ENCODE measurements around the gene PDZRN4. TPM values are rescaled to one million over a fixed set of nuclear protein-coding genes. Genes with fewer than 3 reads are reported as not detected.

PDZRN4 gene
- total and polyA plus RNA-seq, 2 donors (not counting 3 experiments of a cell fraction or from before 2014, with no cell fraction given) = not detected

DNA sequence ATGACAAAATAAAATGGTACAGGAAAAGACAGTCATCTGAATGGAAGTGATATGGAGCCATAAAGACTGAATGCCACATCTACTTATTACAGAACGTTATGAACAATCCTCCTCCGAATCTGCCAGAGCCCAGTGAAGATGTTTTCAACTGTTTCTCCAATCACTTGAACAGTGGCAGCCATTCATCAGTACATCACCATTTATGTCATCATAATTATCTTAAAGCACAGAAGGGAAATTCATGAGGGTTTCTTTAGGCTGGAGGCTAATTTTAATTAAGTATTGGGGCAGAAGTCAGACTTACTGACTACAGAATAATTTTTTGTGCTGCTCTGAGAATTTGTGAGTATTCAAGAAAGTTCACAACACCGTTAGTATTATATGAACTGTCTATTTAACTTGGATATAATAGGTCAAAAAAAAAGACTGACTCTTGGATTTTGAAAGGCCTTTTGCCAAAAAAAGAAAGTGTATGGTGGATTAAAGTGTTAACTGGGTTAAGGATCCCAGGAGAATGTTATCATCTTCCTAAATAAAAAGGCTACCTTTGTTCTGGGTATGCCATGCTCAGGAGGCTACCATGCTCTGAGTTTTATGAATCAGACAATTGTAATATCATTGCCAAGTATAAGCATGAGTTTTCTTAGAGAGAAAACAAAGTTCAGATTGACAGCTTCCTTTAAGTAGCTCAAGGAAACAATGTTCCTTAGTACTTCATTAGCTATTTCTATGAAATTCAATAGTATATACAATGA, 40.1 kb downstream of the PDZRN4 start:
- FAIRE-seq (no peak), DNase-seq (ENCODE audit: low read depth, low spot score) (no peak)
- Histone ChIP-seq H3K9me3 (replicated peaks; ENCODE audit: control insufficient read depth, insufficient read depth, low read length) (no peaks in the 10 kb centered on the region), H3K27ac (ENCODE audit: insufficient read depth, low read depth, low read length) (no peak overlapping the region), H3K4me1 (ENCODE audit: control insufficient read depth, extremely low read depth, insufficient read depth, low read length) (no peaks in the 10 kb centered on the region), H3K36me3 (ENCODE audit: control insufficient read depth in 2 of 2, extremely low read depth in 1 of 2, insufficient read depth in 2 of 2, low read length in 2 of 2) (no peaks in the 10 kb centered on the region), H3K4me3 (replicated peaks in 1 of 3; ENCODE audit: insufficient read depth in 1 of 3, low read depth in 1 of 3, low read length in 3 of 3) (no peak overlapping the region), H3K27me3 (ENCODE audit: control insufficient read depth in 2 of 2, insufficient read depth in 2 of 2, low read length in 2 of 2) (no peaks in the 10 kb centered on the region), H3K79me2 (ENCODE audit: control insufficient read depth, insufficient read depth, low read length) (no peaks in the 10 kb centered on the region), H3K9ac (replicated peaks; ENCODE audit: extremely low read depth, insufficient read depth, low read length) (no peak overlapping the region), H4K20me1 (replicated peaks; ENCODE audit: control insufficient read depth, extremely low read depth, insufficient read depth, low read length) (no peaks in the 10 kb centered on the region), H2AFZ (ENCODE audit: low read depth, low read length) (no peak overlapping the region), H3K4me2 (ENCODE audit: insufficient read depth, low read length) (no peak overlapping the region), H3K9me1 (replicated peaks; ENCODE audit: control insufficient read depth, extremely low read depth, insufficient read depth, low read length) (no peaks in the 10 kb centered on the region)
- intact Hi-C loops (cut with micrococcal nuclease) (no loop called here), dilution Hi-C loops (cut with MboI; ENCODE audit: extremely low pct_ligation_motif_present, low sequenced_read_pairs) (no loop called here)
- ChIA-PET POLR2A (no interaction called here), CTCF (no interaction called here)
- BruUV-seq (replicated peaks) = no TSS peak
- TF ChIP-seq POLR2A (IDR thresholded peaks at IDR 0.05; ENCODE audit: low read depth, low read length) = no peak
- TF ChIP-seq GATA2 (IDR thresholded peaks at IDR 0.05; ENCODE audit: insufficient read depth, insufficient read length, low read depth, low read length) = no peak
- no peak for TF ChIP-seq POLR2AphosphoS5 (IDR thresholded peaks at IDR 0.05; ENCODE audit: insufficient read depth, low read depth, low read length)

DNA sequence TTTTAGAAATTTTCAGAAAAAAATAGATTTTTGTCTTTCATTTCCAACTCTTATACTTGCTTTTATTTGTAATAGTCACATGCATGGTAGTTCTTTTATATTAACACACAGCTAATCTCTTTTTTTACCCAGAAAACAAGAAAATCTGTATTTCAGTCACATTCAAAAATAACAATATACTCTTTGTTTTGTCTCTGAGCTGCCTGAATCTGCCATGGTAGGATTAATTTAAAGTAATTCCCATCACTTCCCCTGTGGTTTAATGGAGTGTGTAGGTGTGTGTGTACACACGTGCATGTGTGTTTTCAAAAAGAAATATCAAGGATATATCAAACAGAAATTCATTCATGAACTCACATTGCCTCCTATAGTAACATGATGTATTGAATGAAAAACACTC, 42.6 kb downstream of the PDZRN4 start:
- POLR2A ChIA-PET = no interaction called here
- dilution Hi-C loops (cut with MboI; ENCODE audit: extremely low pct_ligation_motif_present, low sequenced_read_pairs) = no loop called here
- TF ChIP-seq EZH2 (IDR thresholded peaks at IDR 0.05; ENCODE audit: borderline replicate concordance, low read depth, low read length, severe bottlenecking) (no peak), GATA2 (IDR thresholded peaks at IDR 0.05; ENCODE audit: insufficient read depth, insufficient read length, low read depth, low read length) (no peak), MYC (IDR thresholded peaks at IDR 0.05; ENCODE audit: low read depth, low read length) (no peak), POLR2A (IDR thresholded peaks at IDR 0.05; ENCODE audit: low read depth, low read length) (no peak), POLR2AphosphoS5 (IDR thresholded peaks at IDR 0.05; ENCODE audit: insufficient read depth, low read depth, low read length) (no peak), FOS (IDR thresholded peaks at IDR 0.05; ENCODE audit: borderline replicate concordance, insufficient read depth, low read length) (no peak), JUN (IDR thresholded peaks at IDR 0.05; ENCODE audit: borderline replicate concordance, insufficient read depth, insufficient read length, low read depth) (no peak)
- TF ChIP-seq, protein P1, sequence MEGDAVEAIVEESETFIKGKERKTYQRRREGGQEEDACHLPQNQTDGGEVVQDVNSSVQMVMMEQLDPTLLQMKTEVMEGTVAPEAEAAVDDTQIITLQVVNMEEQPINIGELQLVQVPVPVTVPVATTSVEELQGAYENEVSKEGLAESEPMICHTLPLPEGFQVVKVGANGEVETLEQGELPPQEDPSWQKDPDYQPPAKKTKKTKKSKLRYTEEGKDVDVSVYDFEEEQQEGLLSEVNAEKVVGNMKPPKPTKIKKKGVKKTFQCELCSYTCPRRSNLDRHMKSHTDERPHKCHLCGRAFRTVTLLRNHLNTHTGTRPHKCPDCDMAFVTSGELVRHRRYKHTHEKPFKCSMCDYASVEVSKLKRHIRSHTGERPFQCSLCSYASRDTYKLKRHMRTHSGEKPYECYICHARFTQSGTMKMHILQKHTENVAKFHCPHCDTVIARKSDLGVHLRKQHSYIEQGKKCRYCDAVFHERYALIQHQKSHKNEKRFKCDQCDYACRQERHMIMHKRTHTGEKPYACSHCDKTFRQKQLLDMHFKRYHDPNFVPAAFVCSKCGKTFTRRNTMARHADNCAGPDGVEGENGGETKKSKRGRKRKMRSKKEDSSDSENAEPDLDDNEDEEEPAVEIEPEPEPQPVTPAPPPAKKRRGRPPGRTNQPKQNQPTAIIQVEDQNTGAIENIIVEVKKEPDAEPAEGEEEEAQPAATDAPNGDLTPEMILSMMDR (IDR thresholded peaks at IDR 0.05; ENCODE audit: extremely low read depth in 1 of 2, insufficient read depth in 1 of 2, low read depth in 1 of 2, low read length in 2 of 2) = no peak
- TF ChIP-seq, protein P2, sequence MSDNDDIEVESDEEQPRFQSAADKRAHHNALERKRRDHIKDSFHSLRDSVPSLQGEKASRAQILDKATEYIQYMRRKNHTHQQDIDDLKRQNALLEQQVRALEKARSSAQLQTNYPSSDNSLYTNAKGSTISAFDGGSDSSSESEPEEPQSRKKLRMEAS (IDR thresholded peaks at IDR 0.05; ENCODE audit: insufficient read depth, insufficient read length) = no peak
- H3K4me3 ChIP-seq (replicated peaks in 1 of 3; ENCODE audit: insufficient read depth in 1 of 3, low read depth in 1 of 3, low read length in 3 of 3) = no peak overlapping the region
- H3K9ac ChIP-seq (replicated peaks; ENCODE audit: extremely low read depth, insufficient read depth, low read length) = no peak overlapping the region
- no peak overlapping the region for H3K27ac ChIP-seq (ENCODE audit: insufficient read depth, low read depth, low read length)
- no peak overlapping the region for H2AFZ ChIP-seq (ENCODE audit: low read depth, low read length)
- no peaks in the 10 kb centered on the region for H4K20me1 ChIP-seq (replicated peaks; ENCODE audit: control insufficient read depth, extremely low read depth, insufficient read depth, low read length)
- H3K9me3 ChIP-seq (replicated peaks; ENCODE audit: control insufficient read depth, insufficient read depth, low read length) = no peaks in the 10 kb centered on the region
- H3K4me1 ChIP-seq (ENCODE audit: control insufficient read depth, extremely low read depth, insufficient read depth, low read length) = no peaks in the 10 kb centered on the region
- no peak for DNase-seq (ENCODE audit: low read depth, low spot score)
- H3K36me3 ChIP-seq (ENCODE audit: control insufficient read depth in 2 of 2, extremely low read depth in 1 of 2, insufficient read depth in 2 of 2, low read length in 2 of 2) = no peaks in the 10 kb centered on the region
- H3K27me3 ChIP-seq (ENCODE audit: control insufficient read depth in 2 of 2, insufficient read depth in 2 of 2, low read length in 2 of 2) = no peaks in the 10 kb centered on the region
- no peaks in the 10 kb centered on the region for H3K79me2 ChIP-seq (ENCODE audit: control insufficient read depth, insufficient read depth, low read length)
- intact Hi-C loops (cut with micrococcal nuclease) = no loop called here
- no TSS peak for BruUV-seq (replicated peaks)
- CTCF ChIA-PET = no interaction called here
- FAIRE-seq = no peak
- no peaks in the 10 kb centered on the region for H3K9me1 ChIP-seq (replicated peaks; ENCODE audit: control insufficient read depth, extremely low read depth, insufficient read depth, low read length)
- no peak overlapping the region for H3K4me2 ChIP-seq (ENCODE audit: insufficient read depth, low read length)
